ENCODE results near the gene MAN2B1. TPM values are rescaled to one million over a fixed set of nuclear protein-coding genes. Genes with fewer than 3 reads are reported as not detected.
"Not testable (repeated sequence)": the region's sequence is repeated elsewhere in the genome, so short reads cannot be mapped to it uniquely, and the experiment has no call there.

MAN2B1 gene
- total RNA-seq, 1 donor from 2014 or later: 49.1 TPM

DNA sequence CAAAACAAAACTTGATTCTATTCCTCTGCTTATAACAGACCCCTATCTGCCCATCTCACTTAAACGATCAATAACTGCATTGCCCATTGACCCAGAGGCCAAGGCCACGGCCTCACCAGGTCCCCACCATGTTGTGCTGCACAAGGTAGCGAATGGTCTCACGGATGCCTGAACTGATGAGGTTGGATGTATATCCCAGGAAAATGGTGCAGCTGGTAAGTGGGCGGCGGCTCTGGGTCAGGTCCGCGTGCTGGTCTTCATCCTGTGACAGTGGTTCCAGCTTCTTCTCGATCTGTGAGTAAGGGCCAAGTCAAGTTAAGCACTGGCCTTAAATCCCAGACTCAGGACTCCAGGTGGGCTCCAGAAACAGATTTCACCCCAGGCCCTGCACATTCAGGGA is 13.5 kb upstream of the MAN2B1 start:
- intact Hi-C loops (cut with DNase I): no loop called here
- Histone ChIP-seq H3K4me1 (peaks cover 24% of the 10 kb centered on the region), H3K36me3 (peaks cover 0 to 49% of the 10 kb centered on the region in 2 donors), H3K9me3 (no peaks in the 10 kb centered on the region), H3K27ac (no peak overlapping the region), H3K4me3 (no peak overlapping the region), H3K27me3 (no peaks in the 10 kb centered on the region)
- TF ChIP-seq, protein P1, sequence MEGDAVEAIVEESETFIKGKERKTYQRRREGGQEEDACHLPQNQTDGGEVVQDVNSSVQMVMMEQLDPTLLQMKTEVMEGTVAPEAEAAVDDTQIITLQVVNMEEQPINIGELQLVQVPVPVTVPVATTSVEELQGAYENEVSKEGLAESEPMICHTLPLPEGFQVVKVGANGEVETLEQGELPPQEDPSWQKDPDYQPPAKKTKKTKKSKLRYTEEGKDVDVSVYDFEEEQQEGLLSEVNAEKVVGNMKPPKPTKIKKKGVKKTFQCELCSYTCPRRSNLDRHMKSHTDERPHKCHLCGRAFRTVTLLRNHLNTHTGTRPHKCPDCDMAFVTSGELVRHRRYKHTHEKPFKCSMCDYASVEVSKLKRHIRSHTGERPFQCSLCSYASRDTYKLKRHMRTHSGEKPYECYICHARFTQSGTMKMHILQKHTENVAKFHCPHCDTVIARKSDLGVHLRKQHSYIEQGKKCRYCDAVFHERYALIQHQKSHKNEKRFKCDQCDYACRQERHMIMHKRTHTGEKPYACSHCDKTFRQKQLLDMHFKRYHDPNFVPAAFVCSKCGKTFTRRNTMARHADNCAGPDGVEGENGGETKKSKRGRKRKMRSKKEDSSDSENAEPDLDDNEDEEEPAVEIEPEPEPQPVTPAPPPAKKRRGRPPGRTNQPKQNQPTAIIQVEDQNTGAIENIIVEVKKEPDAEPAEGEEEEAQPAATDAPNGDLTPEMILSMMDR (IDR thresholded peaks at IDR 0.05): no peak
- TF ChIP-seq POLR2A (IDR thresholded peaks at IDR 0.05) (no peak), POLR2AphosphoS5 (IDR thresholded peaks at IDR 0.05; ENCODE audit: insufficient read depth in 1 of 2, low read depth in 1 of 2) (no peak)
- DNase-seq (ENCODE audit: extremely low spot score in 2 of 2): no peak

DNA sequence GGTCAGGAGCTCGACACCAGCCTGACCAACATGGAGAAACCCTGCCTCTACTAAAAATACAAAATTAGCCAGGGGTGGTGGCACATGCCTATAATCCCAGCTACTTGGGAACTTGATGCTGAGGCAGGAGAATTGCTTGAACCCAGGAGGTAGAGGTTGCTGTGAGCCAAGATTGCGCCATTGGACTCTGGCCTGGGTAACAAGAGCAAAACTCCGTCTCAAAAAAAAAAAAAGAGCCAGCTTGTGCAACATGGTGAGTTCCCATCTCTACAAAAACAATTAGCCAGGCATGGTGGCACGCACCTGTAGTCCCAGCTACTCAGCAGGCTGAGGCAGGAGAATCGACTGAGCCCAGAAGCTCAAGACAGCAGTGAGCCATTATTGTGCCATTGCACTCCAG is 11.5 kb upstream of the MAN2B1 start:
- peaks cover 0 to 65% of the 10 kb centered on the region in 2 donors for H3K36me3 ChIP-seq
- H3K9me3 ChIP-seq; H3K4me3 ChIP-seq; H3K27ac ChIP-seq; H3K27me3 ChIP-seq; DNase-seq (ENCODE audit: extremely low spot score in 2 of 2); intact Hi-C loops (cut with DNase I): not testable (repeated sequence)
- peaks cover 24% of the 10 kb centered on the region for H3K4me1 ChIP-seq

DNA sequence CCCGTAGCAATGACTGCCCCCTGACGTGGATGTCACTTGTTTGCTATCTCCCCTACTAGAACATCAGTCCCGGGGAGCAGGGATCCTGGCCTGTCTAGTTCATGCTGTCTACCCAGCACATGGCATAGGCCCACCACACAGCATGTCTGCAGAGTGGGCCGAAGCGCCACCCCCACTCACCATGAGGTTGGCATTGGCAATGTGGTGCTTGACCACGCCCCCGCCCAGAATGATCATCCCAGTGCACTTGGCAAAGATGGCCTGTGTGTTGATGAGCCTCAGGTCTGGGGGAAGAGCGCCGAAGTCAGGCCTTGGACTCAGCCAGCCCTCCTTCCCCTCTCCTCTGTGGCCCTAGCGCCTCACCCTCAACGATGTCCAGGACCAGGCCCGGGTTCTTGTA is 10.4 kb upstream of the MAN2B1 start:
- intact Hi-C loops (cut with DNase I): loop anchor here (2.0 kb wide), 1 partner anchor 50 kb away; no protein-coding TSS in a partner anchor
- DNase-seq (ENCODE audit: extremely low spot score in 2 of 2): no peak
- Histone ChIP-seq H3K4me1 (peaks cover 24% of the 10 kb centered on the region), H3K9me3 (no peaks in the 10 kb centered on the region), H3K4me3 (no peak overlapping the region), H3K36me3 (peaks cover 0 to 71% of the 10 kb centered on the region in 2 donors), H3K27me3 (no peaks in the 10 kb centered on the region), H3K27ac (no peak overlapping the region)
- TF ChIP-seq, protein P1 (IDR thresholded peaks at IDR 0.05): no peak
- TF ChIP-seq POLR2AphosphoS5 (IDR thresholded peaks at IDR 0.05; ENCODE audit: insufficient read depth in 1 of 2, low read depth in 1 of 2) (no peak), POLR2A (IDR thresholded peaks at IDR 0.05) (no peak)

DNA sequence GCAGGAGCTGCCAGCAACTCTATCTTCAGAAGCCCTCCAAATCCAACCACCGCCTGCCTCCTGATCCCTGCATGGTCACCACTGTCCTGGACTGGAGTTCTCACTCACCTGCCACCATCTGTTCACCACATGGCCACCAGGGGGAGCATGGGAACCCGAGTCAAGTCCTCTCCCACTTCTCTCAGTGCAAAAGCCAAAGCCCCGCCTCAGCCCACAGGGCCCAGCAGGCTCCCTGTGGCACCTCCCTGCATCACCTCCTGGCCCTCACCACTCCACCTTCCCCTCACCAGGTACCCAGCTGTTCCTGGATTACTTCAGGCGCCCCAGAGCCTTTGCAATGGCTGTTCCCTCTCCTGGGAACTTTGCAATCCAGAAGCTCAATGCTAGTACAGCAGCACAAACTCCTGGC is 9.8 kb upstream of the MAN2B1 start:
- no peak overlapping the region for H3K27ac ChIP-seq
- H3K4me3 ChIP-seq: no peak overlapping the region
- no peak for DNase-seq (ENCODE audit: extremely low spot score in 2 of 2)
- H3K4me1 ChIP-seq: peaks cover 24% of the 10 kb centered on the region
- intact Hi-C loops (cut with DNase I): loop anchor here (2.0 kb wide), 1 partner anchor 50 kb away; no protein-coding TSS in a partner anchor
- H3K27me3 ChIP-seq: no peaks in the 10 kb centered on the region
- no peaks in the 10 kb centered on the region for H3K9me3 ChIP-seq
- peaks cover 0 to 71% of the 10 kb centered on the region in 2 donors for H3K36me3 ChIP-seq
- no peak for TF ChIP-seq POLR2AphosphoS5 (IDR thresholded peaks at IDR 0.05; ENCODE audit: insufficient read depth in 1 of 2, low read depth in 1 of 2)
- TF ChIP-seq, protein P1 (IDR thresholded peaks at IDR 0.05): peak; percentile 61 to 69 (median 65)

DNA sequence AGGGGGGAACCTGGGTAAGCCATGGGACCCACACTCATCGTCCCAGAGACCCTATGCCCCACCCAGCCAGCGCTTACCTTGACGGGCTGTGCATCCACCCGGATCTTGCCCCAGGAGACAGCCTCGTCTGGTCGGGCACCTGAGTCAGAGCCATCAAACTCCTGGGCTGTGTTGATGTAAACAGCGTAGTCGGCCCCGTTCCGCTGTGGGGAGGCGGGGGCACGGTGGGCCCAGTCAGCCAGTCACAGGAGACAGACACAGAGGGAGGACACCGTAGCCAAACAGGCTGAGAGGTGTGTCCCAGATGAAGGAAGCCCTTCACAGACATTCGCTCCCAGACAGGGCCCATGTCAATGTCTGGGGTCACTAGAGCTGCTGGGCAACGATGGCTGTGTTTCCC is 9.4 kb upstream of the MAN2B1 start:
- H3K36me3 ChIP-seq: peaks cover 0 to 71% of the 10 kb centered on the region in 2 donors
- TF ChIP-seq POLR2A (IDR thresholded peaks at IDR 0.05) (no peak), POLR2AphosphoS5 (IDR thresholded peaks at IDR 0.05; ENCODE audit: insufficient read depth in 1 of 2, low read depth in 1 of 2) (no peak)
- TF ChIP-seq, protein P1 (IDR thresholded peaks at IDR 0.05): no peak
- intact Hi-C loops (cut with DNase I): loop anchor here (2.0 kb wide), 1 partner anchor 49 kb away; no protein-coding TSS in a partner anchor
- no peak overlapping the region for H3K4me3 ChIP-seq
- no peaks in the 10 kb centered on the region for H3K9me3 ChIP-seq
- no peak for DNase-seq (ENCODE audit: extremely low spot score in 2 of 2)
- H3K4me1 ChIP-seq: peaks cover 26% of the 10 kb centered on the region
- no peak overlapping the region for H3K27ac ChIP-seq
- no peaks in the 10 kb centered on the region for H3K27me3 ChIP-seq
